K562 (cell line): Measurements from ENCODE around the gene CAPN14. TPM values are rescaled to one million over a fixed set of nuclear protein-coding genes. Genes with fewer than 3 reads are reported as not detected.

ENCODE experiments used
- ATAC-seq: fragments of 200-7000 bp; cut with Tn5 transposase; 3 replicates; pipeline ENCODE4 v1.9.1; 2020; ENCODE audit warnings: moderate library complexity
- BruUV-seq: library from RNA; stranded (reverse); fragments of 400-500 nt; replicated peaks from 2 replicates; lab custom pipeline; 2021; lab: Mats Ljungman, UMichigan
- CTCF ChIA-PET: fragments of 300-600 bp; formaldehyde crosslinking; extraction: SDS; loops from one replicate; lab custom pipeline; 2021; ENCODE audit warnings: low intra/inter-chr PET ratio; lab: Yijun Ruan, JAX
- POLR2A ChIA-PET: fragments of 300-600, 350-650 bp; sonication (Branson Sonifier 250); formaldehyde crosslinking; extraction: SDS; loops from one replicate; lab custom pipeline; 2021; ENCODE audit warnings: antibody characterized with exemption, inconsistent platforms; lab: Yijun Ruan, JAX
- DNase-seq, 4 experiments: peaks; one replicate each; pipeline versions ENCODE4 v3.0.0 to v3.0.0-alpha.2; 2011 to 2018; ENCODE audit warnings: low spot score in 3 of 4, mixed read lengths in 3 of 4; ENCODE audit errors: extremely low read depth in 1 of 4
- FAIRE-seq: peaks from 2 replicates; lab custom pipeline; 2011; peaks lifted over from hg19 to GRCh38; lab: Jason Lieb, UNC
- H2AFZ ChIP-seq: 2 replicates; pipeline ENCODE4 v1.6.0; 2011; ENCODE audit warnings: low read depth, low read length, control low read depth, inconsistent platforms
- H3K27ac ChIP-seq: fragments of 200-600 bp; 3 replicates; pipeline ENCODE4 v1.8.0; 2011; ENCODE audit warnings: low read depth, mild to moderate bottlenecking, control low read depth, inconsistent platforms, low read length, moderate library complexity, mixed read lengths; ENCODE audit errors: extremely low read depth
- H3K27me3 ChIP-seq, 2 experiments: fragments of 300-600 bp in 1 of 2; 2 replicates in 1 of 2; 3 replicates in 1 of 2; pipeline versions ENCODE4 v1.6.0 to v1.8.0; 2011; ENCODE audit warnings: inconsistent platforms in 2 of 2, low read length in 2 of 2, mild to moderate bottlenecking in 1 of 2, mixed read lengths in 1 of 2, moderate library complexity in 1 of 2; ENCODE audit not compliant: control insufficient read depth in 2 of 2, insufficient read depth in 2 of 2
- H3K36me3 ChIP-seq: fragments of 300-600 bp; 3 replicates; pipeline ENCODE4 v1.8.0; 2011; ENCODE audit warnings: mild to moderate bottlenecking, low read length, inconsistent platforms; ENCODE audit not compliant: control insufficient read depth, insufficient read depth
- H3K4me1 ChIP-seq, 2 experiments: fragments of 200-600 bp in 1 of 2; replicated peaks in 1 of 2; 2 replicates in 1 of 2; 3 replicates in 1 of 2; pipeline versions ENCODE4 v1.5.1 to v1.8.0; 2011; ENCODE audit warnings: inconsistent platforms in 2 of 2, low read length in 2 of 2, mild to moderate bottlenecking in 1 of 2, mixed read lengths in 1 of 2, moderate library complexity in 1 of 2; ENCODE audit not compliant: control insufficient read depth in 2 of 2, insufficient read depth in 2 of 2
- H3K4me2 ChIP-seq: 2 replicates; pipeline ENCODE4 v1.6.1; 2011; ENCODE audit warnings: low read length, control low read depth, inconsistent platforms, mixed read lengths; ENCODE audit not compliant: insufficient read depth
- H3K4me3 ChIP-seq: fragments of 200-600 bp; sonication (generic), shearing (Covaris generic); 2 replicates; pipeline ENCODE4 v1.5.1; 2016; ENCODE audit warnings: control low read depth, inconsistent platforms
- H3K79me2 ChIP-seq: fragments of 200-600 bp; 3 replicates; pipeline ENCODE4 v1.8.0; 2011; ENCODE audit warnings: low read length, inconsistent platforms; ENCODE audit not compliant: control insufficient read depth, insufficient read depth
- H3K9ac ChIP-seq, 2 experiments: 2 replicates each; pipeline versions ENCODE4 v1.6.0 to v1.6.1; 2011; ENCODE audit warnings: low read depth in 2 of 2, low read length in 2 of 2, control low read depth in 1 of 2, inconsistent platforms in 1 of 2, mild to moderate bottlenecking in 1 of 2, mixed read lengths in 1 of 2; ENCODE audit not compliant: insufficient read depth in 1 of 2
- H3K9me1 ChIP-seq: one replicate; pipeline ENCODE4 v1.6.0; 2011; ENCODE audit warnings: inconsistent platforms, mild to moderate bottlenecking, low read length, moderate library complexity; ENCODE audit not compliant: control insufficient read depth, insufficient read depth
- H3K9me3 ChIP-seq: replicated peaks from 2 replicates; pipeline ENCODE4 v1.5.1; 2011; ENCODE audit warnings: low read depth, low read length, inconsistent platforms; ENCODE audit not compliant: control insufficient read depth, insufficient read depth
- H4K20me1 ChIP-seq: replicated peaks from 2 replicates; pipeline ENCODE4 v1.6.1; 2011; ENCODE audit warnings: low read length, inconsistent platforms, mixed read lengths; ENCODE audit not compliant: control insufficient read depth, insufficient read depth
- ARID1B ChIP-seq: fragments of 450-650 bp; IDR thresholded peaks from 2 replicates; pipeline ENCODE4 v1.6.1; 2016; ENCODE audit warnings: antibody characterized with exemption, mild to moderate bottlenecking, inconsistent platforms
- ATF7 ChIP-seq: fragments of 450-650 bp; IDR thresholded peaks from 2 replicates; pipeline ENCODE4 v1.7.1; 2014; ENCODE audit warnings: mild to moderate bottlenecking, moderate library complexity
- CEBPB ChIP-seq: fragments of 450-650 bp; IDR thresholded peaks from 2 replicates; pipeline ENCODE4 v1.6.1; 2016; ENCODE audit warnings: missing genetic modification characterization, missing compliant biosample characterization
- CEBPG ChIP-seq, 3 experiments: fragments of 200-800 bp in 1 of 3; sonication (Bioruptor generic) in 1 of 3; sonication (generic) in 1 of 3; formaldehyde crosslinking in 1 of 3; IDR thresholded peaks in 2 of 3; conservative IDR thresholded peaks in 1 of 3; 2 replicates each; pipeline versions ENCODE4 v1.6.1 to v1.8.0; 2016 to 2022; ENCODE audit warnings: missing compliant biosample characterization in 2 of 3, missing genetic modification characterization in 2 of 3, mild to moderate bottlenecking in 1 of 3, missing genetic modification reagents in 1 of 3
- ESRRB ChIP-seq: fragments of 250-450 bp; sonication (Bioruptor Pico); IDR thresholded peaks from 2 replicates; pipeline ENCODE4 v1.5.0; 2020; ENCODE audit warnings: mild to moderate bottlenecking, moderate library complexity, borderline replicate concordance
- ETV6 ChIP-seq, 3 experiments: fragments of 150-350 bp in 1 of 3; sonication (generic) in 1 of 3; formaldehyde crosslinking in 1 of 3; IDR thresholded peaks; 2 replicates each; pipeline versions ENCODE4 v1.6.1 to v1.8.0; 2014 to 2022; ENCODE audit warnings: borderline replicate concordance in 2 of 3, low read depth in 2 of 3, antibody characterized with exemption in 1 of 3, low read length in 1 of 3, mild to moderate bottlenecking in 1 of 3, missing genetic modification reagents in 1 of 3
- HMG20A ChIP-seq: fragments of 450-650 bp; formaldehyde crosslinking; conservative IDR thresholded peaks from 2 replicates; pipeline ENCODE4 v1.4.0; 2020; ENCODE audit warnings: mild to moderate bottlenecking, mixed read lengths
- IFI16 ChIP-seq: fragments of 250-450 bp; sonication (Bioruptor Pico); IDR thresholded peaks from 2 replicates; pipeline ENCODE4 v2.1.2; 2022; ENCODE audit warnings: mild to moderate bottlenecking, inconsistent platforms
- ILF3 ChIP-seq: fragments of 450-650 bp; IDR thresholded peaks from 2 replicates; pipeline ENCODE4 v1.6.1; 2018; ENCODE audit warnings: antibody characterized with exemption, mild to moderate bottlenecking, moderate library complexity, borderline replicate concordance
- MCM5 ChIP-seq: fragments of 450-650 bp; IDR thresholded peaks from 2 replicates; pipeline ENCODE4 v1.6.1; 2016; ENCODE audit warnings: low read depth
- MLX ChIP-seq, 2 experiments: fragments of 450-650 bp in 1 of 2; sonication (generic) in 1 of 2; formaldehyde crosslinking; conservative IDR thresholded peaks; 2 replicates each; pipeline versions ENCODE4 v1.4.0 to v1.8.1; 2020 to 2022; ENCODE audit warnings: mild to moderate bottlenecking in 1 of 2, missing genetic modification reagents in 1 of 2
- NCOA1 ChIP-seq: fragments of 450-650 bp; IDR thresholded peaks from 2 replicates; pipeline ENCODE4 v1.6.1; 2016; ENCODE audit warnings: low read depth
- NR0B1 ChIP-seq: fragments of 450-650 bp; IDR thresholded peaks from one replicate; pipeline ENCODE4 v1.6.1; 2018; ENCODE audit warnings: mild to moderate bottlenecking, moderate library complexity; ENCODE audit not compliant: partially characterized antibody
- RBFOX2 ChIP-seq: fragments of 200-400 bp; formaldehyde crosslinking; IDR thresholded peaks from 2 replicates; pipeline ENCODE4 v1.6.1; 2017; ENCODE audit warnings: low read depth, mild to moderate bottlenecking, low read length, moderate library complexity
- RFX1 ChIP-seq: fragments of 450-650 bp; IDR thresholded peaks from 2 replicates; pipeline ENCODE4 v1.6.1; 2016; ENCODE audit warnings: mild to moderate bottlenecking, moderate library complexity
- TFAM ChIP-seq: fragments of 250-450 bp; sonication (Bioruptor Pico); conservative IDR thresholded peaks from 2 replicates; pipeline ENCODE4 v1.5.0; 2021; ENCODE audit warnings: mild to moderate bottlenecking, moderate library complexity
- XRCC5 ChIP-seq: fragments of 200-400 bp; formaldehyde crosslinking; IDR thresholded peaks from 2 replicates; pipeline ENCODE4 v1.6.1; 2017; ENCODE audit warnings: low read depth, mild to moderate bottlenecking, low read length
- ZNF124 ChIP-seq: sonication (generic); formaldehyde crosslinking; IDR thresholded peaks from 2 replicates; pipeline ENCODE4 v1.8.1; 2022; ENCODE audit warnings: missing genetic modification reagents
- WGBS: fragments of 100-300 bp; shearing (Covaris generic); methylation state at CpG from one replicate; pipeline ENCODE4 v1.1.6; 2016; ENCODE audit warnings: low coverage, mixed read lengths; ENCODE audit not compliant: insufficient coverage; ENCODE audit errors: missing lambda C conversion rate; 5-methylcytosine and 5-hydroxymethylcytosine counted together
- in situ Hi-C: fragments of 300-500 bp; cut with MboI; formaldehyde crosslinking; loops from 4 replicates; pipeline ENCODE4 v1.15.0; 2018; ENCODE audit warnings: inconsistent platforms, mixed read lengths
- intact Hi-C: fragments of 100-400 bp; cut with micrococcal nuclease; formaldehyde crosslinking; loops from 2 replicates; pipeline ENCODE4 v1.14.2; 2022
- polyA plus RNA-seq, 8 experiments: library from polyadenylated mRNA; depleted of rRNA in 4 of 8; stranded (reverse) in 5 of 8; unstranded in 3 of 8; fragments of >200 nt; fragmentation: Nextera tagmentation in 2 of 8; fragmentation: Illumina TruSeq in 1 of 8; extraction: Ambion mirVana in 2 of 8; extraction: Trizol in 1 of 8; gene quantifications; 2 replicates each; pipeline versions ENCODE4 v1.2.1 to v1.2.3, GENCODE V29; 2011 to 2014; ENCODE audit warnings: inconsistent platforms in 1 of 8, missing spikeins in 1 of 8
- total RNA-seq, 7 experiments: library from RNA; depleted of rRNA in 6 of 7; stranded (reverse); fragments of >200 nt in 6 of 7; fragmentation: Illumina TruSeq in 2 of 7; extraction: Trizol in 2 of 7; gene quantifications; 2 replicates each; pipeline versions ENCODE4 v1.2.1 to v1.2.3, GENCODE V29; 2011 to 2021; ENCODE audit warnings: low replicate concordance in 1 of 7

Gene CAPN14
- total and polyA plus RNA-seq, 9 of the 15 experiments (the other 6 are each of a cell fraction or from before 2014, with no cell fraction given) = not detected

GRCh38 chr2:31150120-31150670 lies 67.1 kb downstream of the CAPN14 start (continued):
- TF ChIP-seq IFI16 (CRISPR knock-in tag) (no peak), MCM5 (no peak), RFX1 (no peak), NR0B1 (no peak)

GRCh38 chr2:31148514-31148913 lies 68.8 kb downstream of the CAPN14 start:
- no peak overlapping the region for H2AFZ ChIP-seq
- no peak overlapping the region for H3K9ac ChIP-seq
- in situ Hi-C loops = no loop called here
- POLR2A ChIA-PET = no interaction called here
- DNase-seq (no peak), FAIRE-seq (no peak)
- H3K27me3 ChIP-seq = peaks cover 0 to 8% of the 10 kb centered on the region in 2 experiments; a peak in 3 of 5 replicates
- H3K4me3 ChIP-seq = no peak overlapping the region
- no peaks in the 10 kb centered on the region for H3K4me1 ChIP-seq
- H3K27ac ChIP-seq = no peak overlapping the region
- no peak for TF ChIP-seq ILF3
- no peak for TF ChIP-seq HMG20A (CRISPR knock-in tag)
- no peak for TF ChIP-seq TFAM (CRISPR knock-in tag)
- TF ChIP-seq CEBPB (tag) = no peak
- TF ChIP-seq ETV6 (IDR thresholded peaks at IDR 0.05; ENCODE audit: borderline replicate concordance in 1 of 2, low read depth in 2 of 2, low read length in 1 of 2) = no peak
- TF ChIP-seq ETV6 (CRISPR knock-in tag; IDR thresholded peaks at IDR 0.05; ENCODE audit: borderline replicate concordance) = no peak
- TF ChIP-seq MLX (CRISPR knock-in tag; conservative IDR thresholded peaks at IDR 0.05) = no peak
- TF ChIP-seq ARID1B = no peak
- no peak for TF ChIP-seq ATF7
- TF ChIP-seq XRCC5 = no peak
- no peak for TF ChIP-seq ESRRB (CRISPR knock-in tag)
- TF ChIP-seq ZNF124 (CRISPR knock-in tag) = no peak
- TF ChIP-seq RBFOX2 = no peak
- TF ChIP-seq CEBPG (CRISPR knock-in tag; IDR thresholded peaks at IDR 0.05) = no peak
- TF ChIP-seq CEBPG (tag; conservative IDR thresholded peaks at IDR 0.05 in 1 of 2, IDR thresholded peaks at IDR 0.05 in 1 of 2) = no peak
- TF ChIP-seq NCOA1 = no peak
- TF ChIP-seq, all 486 proteins: peak for 0
- CTCF ChIA-PET = no interaction called here
- Histone ChIP-seq H3K79me2 (no peaks in the 10 kb centered on the region), H3K4me2 (no peak overlapping the region), H3K9me3 (no peaks in the 10 kb centered on the region), H3K36me3 (no peaks in the 10 kb centered on the region), H3K9me1 (no peaks in the 10 kb centered on the region), H4K20me1 (no peaks in the 10 kb centered on the region)
- intact Hi-C loops = no loop called here
- WGBS = 0% methylated on average over 2 of the region's 2 CpGs
- ATAC-seq = no peak
- no TSS peak for BruUV-seq
